Adrenal gland (tissue), 5 donors: ENCODE results near the gene DNAAF5.

Experiments
- CTCF ChIP-seq, 6 experiments: fragments of 450-650 bp in 4 of 6; fragments of 200-600 bp in 2 of 6; sonication (generic) in 1 of 6; IDR thresholded peaks; 1 replicate in 5 of 6; 2 replicates in 1 of 6; pipeline versions ENCODE4 v1.5.1 to v1.8.0; 2016 to 2021; ENCODE audit warnings: antibody characterized with exemption in 6 of 6, mild to moderate bottlenecking in 2 of 6, moderate library complexity in 1 of 6
- POLR2A ChIP-seq, 2 donors: fragments of 450-650 bp; IDR thresholded peaks; one replicate each; pipeline ENCODE4 v1.6.1; 2017; ENCODE audit warnings: antibody characterized with exemption in 2 of 2, mild to moderate bottlenecking in 2 of 2, moderate library complexity in 1 of 2
- donor health status: DM: no; HTN: no; CAD: no.

- TF ChIP-seq POLR2A (IDR thresholded peaks at IDR 0.05) (no peak), CTCF (IDR thresholded peaks at IDR 0.05) (no peak)
These were observed 42.1 kb upstream of the DNAAF5 start for GRCh38 chr7:684416-684815.
